GM12878 (cell line): Measurements from ENCODE around the gene AGGF1. TPM values are rescaled to one million over a fixed set of nuclear protein-coding genes. Genes with fewer than 3 reads are reported as not detected.

Experiments used
- ATAC-seq: fragments of 200-7000 bp; cut with Tn5 transposase; 3 replicates; pipeline ENCODE4 v1.9.1; 2020; ENCODE audit warnings: mild to moderate bottlenecking, moderate library complexity
- BruUV-seq: library from RNA; stranded (reverse); fragments of 400-500 nt; replicated peaks from 2 replicates; lab custom pipeline; 2021; lab: Mats Ljungman, UMichigan
- CTCF ChIA-PET: fragments of 300-600 bp; sonication (Branson Sonifier 250); formaldehyde crosslinking; extraction: SDS; loops from one replicate; lab custom pipeline; 2021; ENCODE audit warnings: inconsistent platforms; lab: Yijun Ruan, JAX
- POLR2A ChIA-PET: fragments of 350-600 bp; formaldehyde crosslinking; extraction: SDS; loops from one replicate; lab custom pipeline; 2021; ENCODE audit warnings: inconsistent platforms; lab: Charles Lee
- RAD21 ChIA-PET: fragments of 300-600 bp; sonication (Branson Sonifier 250); formaldehyde crosslinking; loops from one replicate; lab custom pipeline; 2023; ENCODE audit warnings: antibody characterized with exemption; ENCODE audit not compliant: unreplicated experiment; lab: Charles Lee
- SMC1A ChIA-PET: fragments of 300-600 bp; sonication (Branson Sonifier 250); formaldehyde crosslinking; loops from one replicate; lab custom pipeline; 2023; ENCODE audit not compliant: unreplicated experiment, uncharacterized antibody; lab: Charles Lee
- DNase-seq: peaks from one replicate; pipeline ENCODE4 v3.0.0-alpha.2; 2011; ENCODE audit warnings: low read depth, low spot score
- FAIRE-seq: peaks from 3 replicates; lab custom pipeline; 2011; peaks lifted over from hg19 to GRCh38; lab: Jason Lieb, UNC
- H2AFZ ChIP-seq: 2 replicates; pipeline ENCODE4 v1.6.0; 2011; ENCODE audit warnings: low read depth, low read length, control low read depth; ENCODE audit not compliant: control insufficient read depth
- H3K27ac ChIP-seq: 2 replicates; pipeline ENCODE4 v1.5.1; 2011; ENCODE audit warnings: control low read depth; ENCODE audit not compliant: control insufficient read depth, insufficient read depth
- H3K27me3 ChIP-seq, 2 experiments: replicated peaks in 1 of 2; 2 replicates each; pipeline versions ENCODE4 v1.6.0 to v1.6.1; 2011; ENCODE audit warnings: low read length in 1 of 2; ENCODE audit not compliant: control insufficient read depth in 2 of 2, insufficient read depth in 2 of 2
- H3K36me3 ChIP-seq, 2 experiments: 2 replicates each; pipeline ENCODE4 v1.5.1; 2011; ENCODE audit warnings: low read length in 1 of 2; ENCODE audit not compliant: control insufficient read depth in 2 of 2, insufficient read depth in 2 of 2
- H3K4me1 ChIP-seq: 2 replicates; pipeline ENCODE4 v1.6.1; 2011; ENCODE audit warnings: mild to moderate bottlenecking, low read length, moderate library complexity, mixed read lengths; ENCODE audit not compliant: control insufficient read depth, insufficient read depth
- H3K4me2 ChIP-seq: 2 replicates; pipeline ENCODE4 v1.6.0; 2011; ENCODE audit warnings: control low read depth; ENCODE audit not compliant: control insufficient read depth, insufficient read depth
- H3K4me3 ChIP-seq: fragments of 200-600 bp; sonication (generic); 2 replicates; pipeline ENCODE4 v1.5.1; 2016
- H3K79me2 ChIP-seq: 2 replicates; pipeline ENCODE4 v1.6.0; 2011; ENCODE audit warnings: low read length; ENCODE audit not compliant: control insufficient read depth, insufficient read depth
- H3K9ac ChIP-seq: 2 replicates; pipeline ENCODE4 v1.8.0; 2011; ENCODE audit warnings: low read length, control low read depth, mixed read lengths; ENCODE audit not compliant: control insufficient read depth, insufficient read depth
- H3K9me3 ChIP-seq: replicated peaks from 3 replicates; pipeline ENCODE4 v1.5.1; 2011; ENCODE audit warnings: mild to moderate bottlenecking, low read length; ENCODE audit not compliant: control insufficient read depth, insufficient read depth
- H4K20me1 ChIP-seq: 2 replicates; pipeline ENCODE4 v1.6.0; 2011; ENCODE audit not compliant: control insufficient read depth, insufficient read depth
- NKRF ChIP-seq: fragments of 450-650 bp; conservative IDR thresholded peaks from 2 replicates; pipeline ENCODE4 v1.6.1; 2017; ENCODE audit warnings: mild to moderate bottlenecking, moderate library complexity
- PML ChIP-seq: IDR thresholded peaks from 2 replicates; pipeline ENCODE4 v1.6.1; 2012; ENCODE audit warnings: low read length, inconsistent platforms
- USF1 ChIP-seq: IDR thresholded peaks from 2 replicates; pipeline ENCODE4 v1.6.1; 2011; ENCODE audit warnings: borderline replicate concordance, low read depth, mild to moderate bottlenecking, moderate library complexity, mixed read lengths, low read length; ENCODE audit not compliant: insufficient read depth; ENCODE audit errors: extremely low read length
- WGBS: methylation state at CpG from one replicate; pipeline ENCODE4 v1.1.6; 2016; ENCODE audit warnings: low lambda C conversion rate; ENCODE audit not compliant: insufficient replicate concordance, insufficient coverage; ENCODE audit errors: missing lambda C conversion rate; 5-methylcytosine and 5-hydroxymethylcytosine counted together
- in situ Hi-C: fragments of 300-500 bp; cut with MboI; formaldehyde crosslinking; loops from 9 replicates; pipeline ENCODE4 v1.14.3; 2018; ENCODE audit warnings: mixed read lengths
- intact Hi-C: fragments of 100-400 bp; cut with micrococcal nuclease; formaldehyde crosslinking; loops from one replicate; pipeline ENCODE4 v1.14.2; 2022; ENCODE audit not compliant: unreplicated experiment
- polyA plus RNA-seq, 11 experiments: library from polyadenylated mRNA; depleted of rRNA in 4 of 11; unstranded in 6 of 11; stranded (reverse) in 5 of 11; fragments of >200 nt; fragmentation: Nextera tagmentation in 4 of 11; fragmentation: Illumina TruSeq in 1 of 11; extraction: Ambion mirVana in 4 of 11; extraction: Trizol in 1 of 11; gene quantifications; 1 replicate in 1 of 11; 2 replicates in 10 of 11; pipeline versions ENCODE4 v1.2.1 to v1.2.3, GENCODE V29; 2011 to 2016; ENCODE audit warnings: inconsistent platforms in 2 of 11, missing spikeins in 2 of 11, low read depth in 1 of 11
- total RNA-seq, 4 experiments: library from RNA; depleted of rRNA in 3 of 4; stranded (reverse); fragments of >200 nt in 3 of 4; fragmentation: Illumina TruSeq in 1 of 4; extraction: Trizol in 1 of 4; gene quantifications; 2 replicates each; pipeline versions ENCODE4 v1.2.1 to v1.2.3, GENCODE V29; 2013 to 2021

The AGGF1 gene
- total and polyA plus RNA-seq, 10 of the 15 experiments (the other 5 are each of a cell fraction or from before 2014, with no cell fraction given), result 7.3 to 43.4 (median 20.2) TPM

GRCh38 chr5:77012601-77013000 lies 17.6 kb upstream of the AGGF1 start:
- H3K79me2 ChIP-seq, result no peaks in the 10 kb centered on the region
- H3K4me3 ChIP-seq, result no peak overlapping the region
- BruUV-seq, result no TSS peak
- no peak overlapping the region for H3K27ac ChIP-seq
- H3K36me3 ChIP-seq, result no peaks in the 10 kb centered on the region
- no peak overlapping the region for H2AFZ ChIP-seq
- no peaks in the 10 kb centered on the region for H3K4me1 ChIP-seq
- ChIA-PET SMC1A (no interaction called here), RAD21 (no interaction called here), CTCF (no interaction called here), POLR2A (no interaction called here)
- FAIRE-seq (no peak), DNase-seq (no peak), ATAC-seq (no peak)
- H3K27me3 ChIP-seq, result no peaks in the 10 kb centered on the region; a peak in 1 of 4 replicates
- no peak overlapping the region for H3K4me2 ChIP-seq
- in situ Hi-C loops, result no loop called here
- no peaks in the 10 kb centered on the region for H4K20me1 ChIP-seq
- intact Hi-C loops, result no loop called here
- TF ChIP-seq NKRF (no peak), PML (no peak), USF1 (no peak)
- 48% methylated on average over 2 of the region's 2 CpGs for WGBS
- no peak overlapping the region for H3K9ac ChIP-seq
- H3K9me3 ChIP-seq, result no peaks in the 10 kb centered on the region
